ENCODE data around the gene MYO1C. TPM values are rescaled to one million over a fixed set of nuclear protein-coding genes. Genes with fewer than 3 reads are reported as not detected.
"Not testable (repeated sequence)": the region's sequence is repeated elsewhere in the genome, so short reads cannot be mapped to it uniquely, and the experiment has no call there.

MYO1C gene
- total RNA-seq, 1 donor from 2014 or later = 54.3 TPM

- intact Hi-C loops (cut with micrococcal nuclease) = loop anchor here (2.0 kb wide), 1 partner anchor 24 kb away; no protein-coding TSS in a partner anchor
- Mint-ChIP-seq H3K27me3 (ENCODE audit: low read depth) (peaks cover 25% of the 10 kb centered on the region), H3K4me3 (ENCODE audit: low read depth) (no peak overlapping the region), H3K36me3 (ENCODE audit: low read depth) (peaks cover 15% of the 10 kb centered on the region), H3K4me1 (ENCODE audit: low read depth) (peaks cover 19% of the 10 kb centered on the region), H3K27ac (peak overlapping the region; percentile 78), H3K9me3 (no peaks in the 10 kb centered on the region)
- DNase-seq (ENCODE audit: low spot score) = no peak
Measured at GRCh38 chr17:1462164-1463112, 30.0 kb downstream of the MYO1C start.

- peaks cover 12% of the 10 kb centered on the region for H3K36me3 Mint-ChIP-seq (ENCODE audit: low read depth)
- no peak overlapping the region for H3K4me3 Mint-ChIP-seq (ENCODE audit: low read depth)
- H3K27ac Mint-ChIP-seq = no peak overlapping the region
- DNase-seq (ENCODE audit: low spot score) = no peak
- peaks cover 28% of the 10 kb centered on the region for H3K27me3 Mint-ChIP-seq (ENCODE audit: low read depth)
- intact Hi-C loops (cut with micrococcal nuclease) = no loop called here
- H3K9me3 Mint-ChIP-seq = no peaks in the 10 kb centered on the region
- H3K4me1 Mint-ChIP-seq (ENCODE audit: low read depth) = peaks cover 22% of the 10 kb centered on the region
Measured at GRCh38 chr17:1461198-1461944, 31.1 kb downstream of the MYO1C start.

- intact Hi-C loops (cut with micrococcal nuclease) = no loop called here
- Mint-ChIP-seq H3K27ac (no peak overlapping the region), H3K4me3 (ENCODE audit: low read depth) (no peak overlapping the region), H3K4me1 (ENCODE audit: low read depth) (peaks cover 22% of the 10 kb centered on the region), H3K27me3 (ENCODE audit: low read depth) (peaks cover 28% of the 10 kb centered on the region), H3K36me3 (ENCODE audit: low read depth) (peaks cover 9% of the 10 kb centered on the region), H3K9me3 (no peaks in the 10 kb centered on the region)
- DNase-seq (ENCODE audit: low spot score) = no peak
Measured at GRCh38 chr17:1460233-1460632, 32.3 kb downstream of the MYO1C start.

- H3K9me3 Mint-ChIP-seq = no peaks in the 10 kb centered on the region
- intact Hi-C loops (cut with micrococcal nuclease) = loop anchor here (1.0 to 5.0 kb wide), 4 partner anchors 35 to 89 kb away; partner anchors contain the start of genes INPP5K and YWHAE
- peaks cover 12% of the 10 kb centered on the region for H3K27me3 Mint-ChIP-seq (ENCODE audit: low read depth)
- peaks cover 20% of the 10 kb centered on the region for H3K4me1 Mint-ChIP-seq (ENCODE audit: low read depth)
- peaks cover 31% of the 10 kb centered on the region for H3K36me3 Mint-ChIP-seq (ENCODE audit: low read depth)
- H3K27ac Mint-ChIP-seq = peak within 1 kb of the TSS; percentile 84
- peak; percentile 97 for DNase-seq (ENCODE audit: low spot score)
- H3K4me3 Mint-ChIP-seq (ENCODE audit: low read depth) = peak within 1 kb of the TSS; percentile 88
Measured at GRCh38 chr17:1455797-1456599, 36.5 kb downstream of the MYO1C start, which contains the start of gene CRK. CRK (minus strand) TSS chr17:1456232; CDS start chr17:1456117, 115 bp downstream.

GRCh38 chr17:1455291-1455796, 37.1 kb downstream of the MYO1C start:
- Mint-ChIP-seq H3K27ac (peak overlapping the region; percentile 84), H3K27me3 (ENCODE audit: low read depth) (peaks cover 12% of the 10 kb centered on the region), H3K9me3 (no peaks in the 10 kb centered on the region), H3K36me3 (ENCODE audit: low read depth) (peaks cover 31% of the 10 kb centered on the region), H3K4me1 (ENCODE audit: low read depth) (peaks cover 20% of the 10 kb centered on the region), H3K4me3 (ENCODE audit: low read depth) (peak overlapping the region; percentile 88)
- intact Hi-C loops (cut with micrococcal nuclease) = loop anchor here (5.0 kb wide), 1 partner anchor 88 kb away; no protein-coding TSS in a partner anchor
- peak; percentile 34 for DNase-seq (ENCODE audit: low spot score)

GRCh38 chr17:1454541-1454940, 37.9 kb downstream of the MYO1C start:
- peaks cover 18% of the 10 kb centered on the region for H3K4me1 Mint-ChIP-seq (ENCODE audit: low read depth)
- peaks cover 33% of the 10 kb centered on the region for H3K36me3 Mint-ChIP-seq (ENCODE audit: low read depth)
- peaks cover 5% of the 10 kb centered on the region for H3K27me3 Mint-ChIP-seq (ENCODE audit: low read depth)
- H3K9me3 Mint-ChIP-seq = no peaks in the 10 kb centered on the region
- peak overlapping the region; percentile 52 for H3K27ac Mint-ChIP-seq
- no peak for DNase-seq (ENCODE audit: low spot score)
- intact Hi-C loops (cut with micrococcal nuclease) = no loop called here
- H3K4me3 Mint-ChIP-seq (ENCODE audit: low read depth) = peak overlapping the region; percentile 88

GRCh38 chr17:1453694-1454093, 38.8 kb downstream of the MYO1C start:
- DNase-seq (ENCODE audit: low spot score); H3K27ac Mint-ChIP-seq; intact Hi-C loops (cut with micrococcal nuclease); H3K27me3 Mint-ChIP-seq (ENCODE audit: low read depth); H3K9me3 Mint-ChIP-seq: not testable (repeated sequence)
- peaks cover 41% of the 10 kb centered on the region for H3K36me3 Mint-ChIP-seq (ENCODE audit: low read depth)
- H3K4me3 Mint-ChIP-seq (ENCODE audit: low read depth) = peak overlapping the region; percentile 56
- H3K4me1 Mint-ChIP-seq (ENCODE audit: low read depth) = peaks cover 27% of the 10 kb centered on the region

GRCh38 chr17:1452836-1453235, 39.6 kb downstream of the MYO1C start:
- H3K27ac Mint-ChIP-seq = no peak overlapping the region
- no peak for DNase-seq (ENCODE audit: low spot score)
- H3K4me3 Mint-ChIP-seq (ENCODE audit: low read depth) = no peak overlapping the region
- peaks cover 42% of the 10 kb centered on the region for H3K36me3 Mint-ChIP-seq (ENCODE audit: low read depth)
- peaks cover 4% of the 10 kb centered on the region for H3K27me3 Mint-ChIP-seq (ENCODE audit: low read depth)
- intact Hi-C loops (cut with micrococcal nuclease) = no loop called here
- H3K4me1 Mint-ChIP-seq (ENCODE audit: low read depth) = peaks cover 31% of the 10 kb centered on the region
- H3K9me3 Mint-ChIP-seq = no peaks in the 10 kb centered on the region

- H3K27me3 Mint-ChIP-seq (ENCODE audit: low read depth); H3K27ac Mint-ChIP-seq; H3K9me3 Mint-ChIP-seq; DNase-seq (ENCODE audit: low spot score); intact Hi-C loops (cut with micrococcal nuclease); H3K4me3 Mint-ChIP-seq (ENCODE audit: low read depth): not testable (repeated sequence)
- Mint-ChIP-seq H3K36me3 (ENCODE audit: low read depth) (peaks cover 52% of the 10 kb centered on the region), H3K4me1 (ENCODE audit: low read depth) (peaks cover 38% of the 10 kb centered on the region)
Measured at GRCh38 chr17:1450261-1450660, 42.2 kb downstream of the MYO1C start.

GRCh38 chr17:1449412-1449967, 43.0 kb downstream of the MYO1C start:
- H3K4me3 Mint-ChIP-seq (ENCODE audit: low read depth) = no peak overlapping the region
- no peak overlapping the region for H3K27ac Mint-ChIP-seq
- H3K9me3 Mint-ChIP-seq = no peaks in the 10 kb centered on the region
- intact Hi-C loops (cut with micrococcal nuclease) = no loop called here
- H3K36me3 Mint-ChIP-seq (ENCODE audit: low read depth) = peaks cover 44% of the 10 kb centered on the region
- no peaks in the 10 kb centered on the region for H3K27me3 Mint-ChIP-seq (ENCODE audit: low read depth)
- no peak for DNase-seq (ENCODE audit: low spot score)
- peaks cover 31% of the 10 kb centered on the region for H3K4me1 Mint-ChIP-seq (ENCODE audit: low read depth)

- Mint-ChIP-seq H3K4me1 (ENCODE audit: low read depth) (peaks cover 23% of the 10 kb centered on the region), H3K4me3 (ENCODE audit: low read depth) (no peak overlapping the region), H3K36me3 (ENCODE audit: low read depth) (peaks cover 27% of the 10 kb centered on the region), H3K27me3 (ENCODE audit: low read depth) (no peaks in the 10 kb centered on the region), H3K9me3 (no peaks in the 10 kb centered on the region), H3K27ac (no peak overlapping the region)
- DNase-seq (ENCODE audit: low spot score) = no peak
- intact Hi-C loops (cut with micrococcal nuclease) = no loop called here
Measured at GRCh38 chr17:1447052-1447451, 45.4 kb downstream of the MYO1C start.

- Mint-ChIP-seq H3K36me3 (ENCODE audit: low read depth) (peaks cover 21% of the 10 kb centered on the region), H3K27me3 (ENCODE audit: low read depth) (no peaks in the 10 kb centered on the region), H3K4me3 (ENCODE audit: low read depth) (no peak overlapping the region), H3K9me3 (no peaks in the 10 kb centered on the region), H3K4me1 (ENCODE audit: low read depth) (peaks cover 23% of the 10 kb centered on the region), H3K27ac (no peak overlapping the region)
- intact Hi-C loops (cut with micrococcal nuclease) = no loop called here
- DNase-seq (ENCODE audit: low spot score) = no peak
Measured at GRCh38 chr17:1446201-1446600, 46.3 kb downstream of the MYO1C start.
